GM23338 (cell line): ENCODE results near the gene CRTC1. TPM values are rescaled to one million over a fixed set of nuclear protein-coding genes. Genes with fewer than 3 reads are reported as not detected.

ENCODE experiments used
- NANOG ChIP-seq: IDR thresholded peaks from 2 replicates; pipeline ENCODE4 v1.6.1; 2016; ENCODE audit warnings: antibody characterized with exemption, borderline replicate concordance
- REST ChIP-seq: IDR thresholded peaks from one replicate; pipeline ENCODE4 v1.6.1; 2018; ENCODE audit warnings: antibody characterized with exemption; ENCODE audit not compliant: unreplicated experiment
- ZNF331 ChIP-seq: fragments of 250-450 bp; sonication (Bioruptor Pico); IDR thresholded peaks from 2 replicates; pipeline ENCODE4 v1.5.0; 2020; ENCODE audit warnings: low read depth, mild to moderate bottlenecking, moderate library complexity
- ZNF462 ChIP-seq: fragments of 250-450 bp; sonication (Bioruptor Pico); IDR thresholded peaks from 2 replicates; pipeline ENCODE4 v1.5.0; 2020; ENCODE audit warnings: mild to moderate bottlenecking, moderate library complexity
- polyA plus RNA-seq: library from polyadenylated mRNA; unstranded; fragments of >200 nt; fragmentation: Nextera tagmentation; extraction: Ambion mirVana; gene quantifications from 2 replicates; pipeline ENCODE4 v1.2.1, GENCODE V29; 2016
- total RNA-seq: library from RNA; depleted of rRNA; stranded (reverse); fragments of >200 nt; shearing (Covaris generic); gene quantifications from 2 replicates; pipeline ENCODE4 v1.2.3, GENCODE V29; 2014

Gene CRTC1
- total and polyA plus RNA-seq, 2 experiments from 2014 or later, result 5.4 to 8.4 TPM

- TF ChIP-seq ZNF462 (CRISPR knock-in tag), result no peak
- TF ChIP-seq NANOG, result no peak
- TF ChIP-seq REST, result no peak
- no peak for TF ChIP-seq ZNF331 (CRISPR knock-in tag)
Observed at GRCh38 chr19:18723871-18724377, 40.4 kb downstream of the CRTC1 start (continued).
